SK-N-MC (cell line): ENCODE measurements around the gene PLXNA2.

Experiments used
- EZH2 ChIP-seq: fragments of 200-600 bp; sonication (generic); IDR thresholded peaks from one replicate; pipeline ENCODE4 v1.6.1; 2017; ENCODE audit warnings: antibody characterized with exemption
- POLR2AphosphoS5 ChIP-seq: IDR thresholded peaks from 2 replicates; pipeline ENCODE4 v1.6.1; 2012; ENCODE audit warnings: mild to moderate bottlenecking, low read depth, low read length, borderline replicate concordance

DNA sequence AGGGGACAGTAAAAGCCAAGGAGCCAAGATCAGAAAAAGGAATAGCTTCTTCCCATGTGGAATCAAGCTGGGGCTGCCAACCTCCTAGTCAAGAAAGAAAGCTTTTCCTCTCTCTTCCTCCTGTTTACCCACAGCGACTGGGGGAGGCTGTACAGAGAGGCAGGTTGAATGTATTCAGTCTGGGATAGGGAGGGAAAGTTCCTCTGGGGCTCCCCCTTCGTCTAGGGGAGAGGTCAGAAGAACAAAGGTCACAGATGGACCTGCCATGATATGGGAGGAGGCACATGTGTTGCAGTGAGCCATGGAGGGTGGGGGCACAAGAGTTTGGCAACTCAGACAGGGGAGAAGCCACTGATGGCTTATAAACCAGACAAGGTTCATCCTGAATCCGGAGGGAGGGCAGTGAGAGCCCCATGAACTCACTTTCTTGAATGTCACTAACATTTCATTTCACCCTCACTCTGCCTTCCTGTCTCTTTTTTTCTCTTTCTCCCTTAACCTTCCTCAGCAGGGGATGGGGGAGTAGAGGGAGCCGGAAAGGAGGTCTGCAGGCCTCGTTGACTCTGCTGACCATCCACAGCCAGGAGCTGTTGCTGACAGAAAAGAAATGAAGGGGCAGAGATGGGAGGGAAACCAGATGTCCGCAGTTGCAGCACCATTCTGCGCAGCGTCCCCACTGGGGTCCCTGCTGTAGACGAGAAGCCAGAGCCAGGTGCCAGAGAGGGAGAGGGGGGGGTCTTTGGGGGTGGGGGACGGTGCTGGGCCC lies 61.1 kb downstream of the PLXNA2 start:
- no peak for TF ChIP-seq EZH2
- no peak for TF ChIP-seq POLR2AphosphoS5
